DOHH2 (cell line): Measurements from ENCODE around the gene KCNG4.

Experiments used
- H3F3A ChIP-seq: fragments of 200-600 bp; sonication (generic), shearing (Covaris generic); 2 replicates; pipeline ENCODE4 v1.6.0; 2016; ENCODE audit warnings: antibody characterized with exemption, mild to moderate bottlenecking; ENCODE audit not compliant: control insufficient read depth, insufficient read depth
- H3K27ac ChIP-seq: fragments of 200-600 bp; sonication (generic); 2 replicates; pipeline ENCODE4 v1.5.1; 2014; ENCODE audit warnings: low read depth, mild to moderate bottlenecking, low read length, moderate library complexity
- H3K27me3 ChIP-seq: fragments of 200-600 bp; sonication (generic); 2 replicates; pipeline ENCODE4 v1.6.1; 2014; ENCODE audit warnings: mild to moderate bottlenecking, low read length, mixed read lengths; ENCODE audit not compliant: control insufficient read depth
- H3K36me3 ChIP-seq: fragments of 200-600 bp; sonication (generic); 2 replicates; pipeline ENCODE4 v1.6.1; 2014; ENCODE audit warnings: mild to moderate bottlenecking, low read length, moderate library complexity, mixed read lengths; ENCODE audit not compliant: control insufficient read depth
- H3K4me1 ChIP-seq: fragments of 200-600 bp; sonication (generic); 2 replicates; pipeline ENCODE4 v1.6.1; 2014; ENCODE audit warnings: mild to moderate bottlenecking, low read length, mixed read lengths; ENCODE audit not compliant: control insufficient read depth
- H3K4me2 ChIP-seq: fragments of 200-600 bp; sonication (generic); 2 replicates; pipeline ENCODE4 v1.6.0; 2014; ENCODE audit warnings: mild to moderate bottlenecking, low read length, moderate library complexity
- H3K4me3 ChIP-seq: fragments of 200-600 bp; sonication (generic); 2 replicates; pipeline ENCODE4 v1.5.1; 2014; ENCODE audit warnings: mild to moderate bottlenecking, low read length, mixed read lengths
- H3K79me2 ChIP-seq: fragments of 200-600 bp; sonication (generic); 2 replicates; pipeline ENCODE4 v1.6.1; 2014; ENCODE audit warnings: mild to moderate bottlenecking, low read length, mixed read lengths; ENCODE audit not compliant: control insufficient read depth
- H3K9me2 ChIP-seq: fragments of 200-600 bp; sonication (generic); replicated peaks from 2 replicates; pipeline ENCODE4 v1.6.1; 2014; ENCODE audit warnings: mild to moderate bottlenecking, low read length, mixed read lengths; ENCODE audit not compliant: control insufficient read depth
- H3K9me3 ChIP-seq: fragments of 200-600 bp; sonication (generic); 2 replicates; pipeline ENCODE4 v1.6.1; 2014; ENCODE audit warnings: antibody characterized with exemption, low read length, mixed read lengths; ENCODE audit not compliant: control insufficient read depth, insufficient read depth
- H4K20me1 ChIP-seq: fragments of 200-600 bp; sonication (generic); 2 replicates; pipeline ENCODE4 v1.6.0; 2014; ENCODE audit warnings: low read depth, mild to moderate bottlenecking, antibody characterized with exemption, low read length, moderate library complexity; ENCODE audit not compliant: control insufficient read depth, insufficient read depth
- CTCF ChIP-seq: fragments of 200-600 bp; sonication (generic); IDR thresholded peaks from one replicate; pipeline ENCODE4 v1.5.1; 2014; ENCODE audit warnings: antibody characterized with exemption, mild to moderate bottlenecking, low read depth, low read length; ENCODE audit not compliant: poor library complexity, severe bottlenecking
- EZH2phosphoT487 ChIP-seq: fragments of 200-600 bp; sonication (generic); IDR thresholded peaks from 2 replicates; pipeline ENCODE4 v1.6.1; 2017; ENCODE audit warnings: borderline replicate concordance, mild to moderate bottlenecking, antibody characterized with exemption, low read length, moderate library complexity, mixed read lengths

The KCNG4 gene

GRCh38 chr16:84197466-84198128 is 42.2 kb downstream of the KCNG4 start:
- Histone ChIP-seq H3K4me1 (peaks cover 20% of the 10 kb centered on the region), H3K36me3 (no peaks in the 10 kb centered on the region), H3K27ac (no peak overlapping the region), H3K9me2 (no peaks in the 10 kb centered on the region), H3K27me3 (peaks cover 3% of the 10 kb centered on the region; the same call in 1 of the 2 replicates), H3K4me2 (no peak overlapping the region), H3K4me3 (no peak overlapping the region), H3K79me2 (no peaks in the 10 kb centered on the region), H3K9me3 (no peaks in the 10 kb centered on the region), H4K20me1 (no peaks in the 10 kb centered on the region), H3F3A (no peaks in the 10 kb centered on the region)
- TF ChIP-seq EZH2phosphoT487: no peak
- no peak for TF ChIP-seq CTCF

- Histone ChIP-seq H4K20me1 (no peaks in the 10 kb centered on the region), H3K9me3 (no peaks in the 10 kb centered on the region), H3K4me2 (no peak overlapping the region), H3K36me3 (no peaks in the 10 kb centered on the region), H3K27ac (no peak overlapping the region), H3K9me2 (no peaks in the 10 kb centered on the region), H3K27me3 (peaks cover 3% of the 10 kb centered on the region; the same call in 1 of the 2 replicates), H3K79me2 (no peaks in the 10 kb centered on the region), H3K4me3 (no peak overlapping the region), H3F3A (no peaks in the 10 kb centered on the region), H3K4me1 (peaks cover 20% of the 10 kb centered on the region)
- TF ChIP-seq EZH2phosphoT487: no peak
- TF ChIP-seq CTCF: no peak
These were observed 43.0 kb downstream of the KCNG4 start for GRCh38 chr16:84196727-84197394.

GRCh38 chr16:84196101-84196500 is 43.7 kb downstream of the KCNG4 start:
- Histone ChIP-seq H3K9me3 (no peaks in the 10 kb centered on the region), H3F3A (no peaks in the 10 kb centered on the region), H3K4me1 (peaks cover 20% of the 10 kb centered on the region), H3K79me2 (no peaks in the 10 kb centered on the region), H3K9me2 (no peaks in the 10 kb centered on the region), H4K20me1 (no peaks in the 10 kb centered on the region), H3K27me3 (peaks cover 3% of the 10 kb centered on the region; the same call in 1 of the 2 replicates), H3K4me2 (no peak overlapping the region), H3K27ac (no peak overlapping the region), H3K4me3 (no peak overlapping the region), H3K36me3 (no peaks in the 10 kb centered on the region)
- no peak for TF ChIP-seq EZH2phosphoT487
- no peak for TF ChIP-seq CTCF
